Endothelial cell of umbilical vein (primary cell): ENCODE measurements around the gene DGLUCY.

Experiments used
- EZH2 ChIP-seq: IDR thresholded peaks from 2 replicates; pipeline ENCODE4 v1.6.1; 2012; ENCODE audit warnings: borderline replicate concordance, low read depth, mild to moderate bottlenecking, moderate library complexity, low read length, inconsistent platforms; ENCODE audit not compliant: severe bottlenecking
- FOS ChIP-seq: IDR thresholded peaks from 2 replicates; pipeline ENCODE4 v1.6.1; 2011; ENCODE audit warnings: mild to moderate bottlenecking, low read length, moderate library complexity, borderline replicate concordance; ENCODE audit not compliant: insufficient read depth
- JUN ChIP-seq: IDR thresholded peaks from 2 replicates; pipeline ENCODE4 v1.6.1; 2011; ENCODE audit warnings: borderline replicate concordance, low read depth; ENCODE audit not compliant: insufficient read length, insufficient read depth
- MAX ChIP-seq: IDR thresholded peaks from 2 replicates; pipeline ENCODE4 v1.6.1; 2011; ENCODE audit not compliant: insufficient read depth, insufficient read length
- MYC ChIP-seq: IDR thresholded peaks from one replicate; pipeline ENCODE4 v1.6.1; 2011; ENCODE audit warnings: mild to moderate bottlenecking, low read depth, low read length
- POLR2A ChIP-seq: IDR thresholded peaks from 2 replicates; pipeline ENCODE4 v1.6.1; 2012; ENCODE audit warnings: low read depth, mild to moderate bottlenecking, control low read depth, low read length
- POLR2AphosphoS5 ChIP-seq: IDR thresholded peaks from 2 replicates; pipeline ENCODE4 v1.6.1; 2012; ENCODE audit warnings: low read depth, mild to moderate bottlenecking, control low read depth, low read length, moderate library complexity; ENCODE audit not compliant: insufficient read depth
- TF ChIP-seq, protein P1 (sequence below), 2 donors: IDR thresholded peaks; 1 replicate in 1 of 2; 2 replicates in 1 of 2; pipeline ENCODE4 v1.5.1; 2011; ENCODE audit warnings: low read length in 2 of 2, mild to moderate bottlenecking in 2 of 2, moderate library complexity in 2 of 2, control low read depth in 1 of 2, inconsistent platforms in 1 of 2, low read depth in 1 of 2; ENCODE audit not compliant: insufficient read depth in 1 of 2; ENCODE audit errors: extremely low read depth in 1 of 2

- TF ChIP-seq POLR2A (no peak), JUN (no peak), EZH2 (no peak), POLR2AphosphoS5 (no peak), FOS (no peak), MYC (no peak), MAX (no peak)
- TF ChIP-seq, protein P1, sequence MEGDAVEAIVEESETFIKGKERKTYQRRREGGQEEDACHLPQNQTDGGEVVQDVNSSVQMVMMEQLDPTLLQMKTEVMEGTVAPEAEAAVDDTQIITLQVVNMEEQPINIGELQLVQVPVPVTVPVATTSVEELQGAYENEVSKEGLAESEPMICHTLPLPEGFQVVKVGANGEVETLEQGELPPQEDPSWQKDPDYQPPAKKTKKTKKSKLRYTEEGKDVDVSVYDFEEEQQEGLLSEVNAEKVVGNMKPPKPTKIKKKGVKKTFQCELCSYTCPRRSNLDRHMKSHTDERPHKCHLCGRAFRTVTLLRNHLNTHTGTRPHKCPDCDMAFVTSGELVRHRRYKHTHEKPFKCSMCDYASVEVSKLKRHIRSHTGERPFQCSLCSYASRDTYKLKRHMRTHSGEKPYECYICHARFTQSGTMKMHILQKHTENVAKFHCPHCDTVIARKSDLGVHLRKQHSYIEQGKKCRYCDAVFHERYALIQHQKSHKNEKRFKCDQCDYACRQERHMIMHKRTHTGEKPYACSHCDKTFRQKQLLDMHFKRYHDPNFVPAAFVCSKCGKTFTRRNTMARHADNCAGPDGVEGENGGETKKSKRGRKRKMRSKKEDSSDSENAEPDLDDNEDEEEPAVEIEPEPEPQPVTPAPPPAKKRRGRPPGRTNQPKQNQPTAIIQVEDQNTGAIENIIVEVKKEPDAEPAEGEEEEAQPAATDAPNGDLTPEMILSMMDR (IDR thresholded peaks at IDR 0.05; ENCODE audit: extremely low read depth in 1 of 2, insufficient read depth in 1 of 2, low read depth in 1 of 2, low read length in 2 of 2) = no peak
Observed at GRCh38 chr14:91256661-91257060, 142.8 kb downstream of the DGLUCY start.
